Peyer's patch (tissue), 4 donors: ENCODE results near the gene PAH. TPM values are rescaled to one million over a fixed set of nuclear protein-coding genes. Genes with fewer than 3 reads are reported as not detected.

Experiments
- DNase-seq, 3 donors: peaks; one replicate each; pipeline ENCODE4 v3.0.0-alpha.2; 2017 to 2019
- H3K27ac ChIP-seq, 4 donors: fragments of 200-600 bp; sonication (generic); one replicate each; pipeline ENCODE4 v1.5.1; 2016 to 2019
- H3K27me3 ChIP-seq, 2 donors: fragments of 200-600 bp; sonication (generic); one replicate each; pipeline ENCODE4 v1.5.1; 2019
- H3K36me3 ChIP-seq, 3 donors: fragments of 200-600 bp; sonication (generic); one replicate each; pipeline ENCODE4 v1.5.1; 2016 to 2019
- H3K4me1 ChIP-seq, 4 donors: fragments of 200-600 bp; sonication (generic); one replicate each; pipeline ENCODE4 v1.5.1; 2016 to 2019
- H3K4me3 ChIP-seq, 4 donors: fragments of 200-600 bp; sonication (generic); 1 replicate in 3 of 4; 2 replicates in 1 of 4; pipeline ENCODE4 v1.5.1; 2016 to 2019; ENCODE audit warnings: mild to moderate bottlenecking in 1 of 4
- H3K9me3 ChIP-seq, 4 donors: fragments of 200-600 bp; sonication (generic); one replicate each; pipeline ENCODE4 v1.5.1; 2016 to 2019; ENCODE audit warnings: mild to moderate bottlenecking in 1 of 4
- POLR2A ChIP-seq, 2 donors: fragments of 450-650 bp; IDR thresholded peaks; one replicate each; pipeline ENCODE4 v1.5.1; 2017; ENCODE audit warnings: antibody characterized with exemption in 2 of 2, mild to moderate bottlenecking in 2 of 2, moderate library complexity in 2 of 2
- total RNA-seq, 4 donors: library from RNA; depleted of rRNA; stranded (reverse); fragments of >200 nt; gene quantifications; one replicate each; pipeline ENCODE4 v1.1.0, GENCODE V29; 2016
- TF ChIP-seq, protein P1 (sequence below), 6 experiments: fragments of 450-650 bp in 4 of 6; fragments of 200-600 bp in 2 of 6; sonication (generic) in 1 of 6; IDR thresholded peaks; one replicate each; pipeline ENCODE4 v1.5.1; 2017 to 2019; ENCODE audit warnings: antibody characterized with exemption in 6 of 6, mild to moderate bottlenecking in 3 of 6, moderate library complexity in 1 of 6

The PAH gene
- total RNA-seq, 4 donors from 2014 or later, result not detected

GRCh38 chr12:102874819-102875218, 42.2 kb downstream of the PAH start:
- Histone ChIP-seq H3K9me3 (no peaks in the 10 kb centered on the region), H3K36me3 (no peaks in the 10 kb centered on the region), H3K27me3 (no peaks in the 10 kb centered on the region), H3K4me3 (no peak overlapping the region), H3K27ac (no peak overlapping the region), H3K4me1 (no peaks in the 10 kb centered on the region)
- DNase-seq, result no peak
- TF ChIP-seq POLR2A (IDR thresholded peaks at IDR 0.05), result no peak
- TF ChIP-seq, protein P1, sequence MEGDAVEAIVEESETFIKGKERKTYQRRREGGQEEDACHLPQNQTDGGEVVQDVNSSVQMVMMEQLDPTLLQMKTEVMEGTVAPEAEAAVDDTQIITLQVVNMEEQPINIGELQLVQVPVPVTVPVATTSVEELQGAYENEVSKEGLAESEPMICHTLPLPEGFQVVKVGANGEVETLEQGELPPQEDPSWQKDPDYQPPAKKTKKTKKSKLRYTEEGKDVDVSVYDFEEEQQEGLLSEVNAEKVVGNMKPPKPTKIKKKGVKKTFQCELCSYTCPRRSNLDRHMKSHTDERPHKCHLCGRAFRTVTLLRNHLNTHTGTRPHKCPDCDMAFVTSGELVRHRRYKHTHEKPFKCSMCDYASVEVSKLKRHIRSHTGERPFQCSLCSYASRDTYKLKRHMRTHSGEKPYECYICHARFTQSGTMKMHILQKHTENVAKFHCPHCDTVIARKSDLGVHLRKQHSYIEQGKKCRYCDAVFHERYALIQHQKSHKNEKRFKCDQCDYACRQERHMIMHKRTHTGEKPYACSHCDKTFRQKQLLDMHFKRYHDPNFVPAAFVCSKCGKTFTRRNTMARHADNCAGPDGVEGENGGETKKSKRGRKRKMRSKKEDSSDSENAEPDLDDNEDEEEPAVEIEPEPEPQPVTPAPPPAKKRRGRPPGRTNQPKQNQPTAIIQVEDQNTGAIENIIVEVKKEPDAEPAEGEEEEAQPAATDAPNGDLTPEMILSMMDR (IDR thresholded peaks at IDR 0.05), result no peak

DNA sequence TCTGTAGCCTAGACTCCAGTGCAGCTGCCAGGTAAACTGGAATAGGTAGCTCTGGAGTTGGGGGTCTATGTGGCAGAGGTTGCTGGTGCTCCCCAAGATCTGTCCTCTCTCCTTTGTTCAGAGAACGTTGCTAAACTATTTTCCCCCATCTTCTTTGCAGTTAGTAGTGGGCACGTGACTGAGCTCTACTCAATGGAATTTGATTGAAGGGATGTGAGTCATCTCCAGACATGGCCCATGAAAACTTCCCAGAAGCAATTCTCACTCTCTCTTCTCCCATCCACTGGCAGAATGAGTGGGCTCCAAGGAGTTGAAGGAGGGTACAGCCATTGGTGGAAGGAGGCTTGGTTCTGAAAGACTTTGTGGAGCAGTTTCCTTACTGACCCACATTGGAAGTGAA, 44.0 kb downstream of the PAH start:
- no peak for TF ChIP-seq POLR2A (IDR thresholded peaks at IDR 0.05)
- TF ChIP-seq, protein P1 (IDR thresholded peaks at IDR 0.05), result no peak
- Histone ChIP-seq H3K4me3 (no peak overlapping the region), H3K4me1 (no peaks in the 10 kb centered on the region), H3K9me3 (no peaks in the 10 kb centered on the region), H3K27me3 (no peaks in the 10 kb centered on the region), H3K27ac (no peak overlapping the region), H3K36me3 (no peaks in the 10 kb centered on the region)
- no peak for DNase-seq

GRCh38 chr12:102871014-102871413, 46.0 kb downstream of the PAH start:
- TF ChIP-seq, protein P1 (IDR thresholded peaks at IDR 0.05), result no peak
- TF ChIP-seq POLR2A (IDR thresholded peaks at IDR 0.05), result no peak
- H3K27me3 ChIP-seq, result no peaks in the 10 kb centered on the region
- H3K9me3 ChIP-seq, result no peaks in the 10 kb centered on the region
- DNase-seq, result no peak
- H3K36me3 ChIP-seq, result no peaks in the 10 kb centered on the region
- no peak overlapping the region for H3K27ac ChIP-seq
- no peaks in the 10 kb centered on the region for H3K4me1 ChIP-seq
- no peak overlapping the region for H3K4me3 ChIP-seq

- Histone ChIP-seq H3K4me1 (no peaks in the 10 kb centered on the region), H3K4me3 (no peak overlapping the region), H3K36me3 (no peaks in the 10 kb centered on the region), H3K9me3 (no peaks in the 10 kb centered on the region), H3K27ac (no peak overlapping the region), H3K27me3 (no peaks in the 10 kb centered on the region)
- no peak for DNase-seq
- TF ChIP-seq, protein P1 (IDR thresholded peaks at IDR 0.05), result no peak
- TF ChIP-seq POLR2A (IDR thresholded peaks at IDR 0.05), result no peak
These were observed 47.5 kb downstream of the PAH start for GRCh38 chr12:102869571-102869970.

DNA sequence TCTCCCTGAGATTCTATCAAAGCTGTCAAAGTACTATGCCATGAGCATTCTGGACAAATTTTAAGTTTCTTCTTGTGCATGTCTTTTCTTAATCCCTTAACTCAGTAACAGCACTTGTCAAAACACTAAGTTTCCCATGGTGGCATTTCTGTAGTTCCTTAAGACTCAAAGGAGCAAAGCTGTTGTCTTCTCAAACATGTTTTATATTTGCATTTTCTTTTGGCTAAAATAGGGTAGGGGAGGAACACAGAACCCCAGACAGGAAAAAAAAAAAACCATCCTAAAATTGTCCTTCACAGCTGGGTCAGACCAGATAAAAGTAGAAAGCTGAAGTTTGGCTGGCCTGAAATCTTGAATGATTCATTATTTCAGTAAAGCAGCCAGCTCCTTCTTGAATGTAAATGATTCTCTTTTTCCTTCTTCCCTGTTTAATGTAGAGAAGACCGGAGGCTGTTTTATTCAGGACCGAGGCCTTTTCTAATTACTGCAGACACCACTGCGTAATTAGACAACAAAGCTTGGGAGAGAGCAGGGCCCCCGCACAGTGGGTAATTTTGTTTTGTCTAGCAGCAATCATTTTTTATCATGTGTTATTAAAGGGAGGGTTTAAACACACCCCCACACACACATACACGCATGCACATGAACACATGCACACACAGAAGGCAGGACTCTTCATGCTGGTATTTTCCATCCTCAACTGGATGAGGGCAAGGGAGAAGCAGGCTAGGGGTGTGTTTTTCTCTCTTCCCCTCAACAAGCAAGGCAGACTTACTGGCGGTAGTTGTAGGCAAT, 51.0 kb downstream of the PAH start:
- DNase-seq, result no peak
- no peak overlapping the region for H3K4me3 ChIP-seq
- H3K27ac ChIP-seq, result no peak overlapping the region
- no peaks in the 10 kb centered on the region for H3K36me3 ChIP-seq
- H3K9me3 ChIP-seq, result no peaks in the 10 kb centered on the region
- H3K27me3 ChIP-seq, result no peaks in the 10 kb centered on the region
- H3K4me1 ChIP-seq, result no peaks in the 10 kb centered on the region
- no peak for TF ChIP-seq POLR2A (IDR thresholded peaks at IDR 0.05)
- TF ChIP-seq, protein P1 (IDR thresholded peaks at IDR 0.05), result no peak
